Central memory CD8-positive, alpha-beta T cell (primary cell): ENCODE measurements around the gene EXOC1.

ENCODE experiments used
- ATAC-seq: fragments of 150-1000 bp; cut with Tn5 transposase; replicated peaks from 2 replicates; pipeline ENCODE4 v1.10.0; 2022; ENCODE audit warnings: mild to moderate bottlenecking, moderate FRiP score, moderate number of reproducible peaks; ENCODE audit not compliant: poor library complexity, severe bottlenecking; ENCODE audit errors: extremely low read depth
- DNase-seq, 2 donors: peaks; one replicate each; pipeline ENCODE4 v3.0.0; 2021; ENCODE audit warnings: low spot score in 2 of 2
- H3K27ac Mint-ChIP-seq: one replicate; pipeline ENCODE4 v1.8.0; 2022; ENCODE audit warnings: low read depth, mild to moderate bottlenecking, moderate library complexity, mixed read lengths
- H3K27me3 Mint-ChIP-seq: one replicate; pipeline ENCODE4 v1.8.0; 2022; ENCODE audit warnings: mixed read lengths
- H3K36me3 Mint-ChIP-seq: one replicate; pipeline ENCODE4 v1.8.0; 2022; ENCODE audit warnings: mild to moderate bottlenecking, moderate library complexity, mixed read lengths; ENCODE audit not compliant: insufficient read depth
- H3K4me1 Mint-ChIP-seq: one replicate; pipeline ENCODE4 v1.8.0; 2022; ENCODE audit warnings: mixed read lengths
- H3K4me3 Mint-ChIP-seq: one replicate; pipeline ENCODE4 v1.8.0; 2022; ENCODE audit warnings: mild to moderate bottlenecking, moderate library complexity, mixed read lengths
- H3K9me3 Mint-ChIP-seq: one replicate; pipeline ENCODE4 v1.8.0; 2022; ENCODE audit warnings: mixed read lengths

Gene EXOC1

GRCh38 chr4:55887594-55887993 is 34.1 kb downstream of the EXOC1 start:
- Mint-ChIP-seq H3K27me3 (no peaks in the 10 kb centered on the region), H3K27ac (no peak overlapping the region), H3K4me3 (no peak overlapping the region), H3K9me3 (no peaks in the 10 kb centered on the region), H3K36me3 (peaks cover 17% of the 10 kb centered on the region), H3K4me1 (no peaks in the 10 kb centered on the region)
- no peak for DNase-seq
- ATAC-seq, result no peak

GRCh38 chr4:55892156-55892555 is 38.7 kb downstream of the EXOC1 start:
- peaks cover 40% of the 10 kb centered on the region for H3K36me3 Mint-ChIP-seq

GRCh38 chr4:55896622-55897021 is 43.2 kb downstream of the EXOC1 start:
- no peak for DNase-seq
- peaks cover 43% of the 10 kb centered on the region for H3K36me3 Mint-ChIP-seq
- no peaks in the 10 kb centered on the region for H3K27me3 Mint-ChIP-seq
- H3K4me3 Mint-ChIP-seq, result no peak overlapping the region
- H3K4me1 Mint-ChIP-seq, result no peaks in the 10 kb centered on the region
- no peak overlapping the region for H3K27ac Mint-ChIP-seq
- no peak for ATAC-seq
- H3K9me3 Mint-ChIP-seq, result no peaks in the 10 kb centered on the region

More at GRCh38 chr4:55892156-55892555, 38.7 kb downstream of the EXOC1 start:
- H3K27me3 Mint-ChIP-seq, result no peaks in the 10 kb centered on the region
- H3K27ac Mint-ChIP-seq, result no peak overlapping the region
- H3K9me3 Mint-ChIP-seq, result no peaks in the 10 kb centered on the region
- H3K4me1 Mint-ChIP-seq, result no peaks in the 10 kb centered on the region
- DNase-seq, result no peak
- no peak for ATAC-seq
- no peak overlapping the region for H3K4me3 Mint-ChIP-seq

GRCh38 chr4:55902677-55903076 is 49.2 kb downstream of the EXOC1 start:
- peaks cover 24% of the 10 kb centered on the region for H3K36me3 Mint-ChIP-seq
- H3K9me3 Mint-ChIP-seq, result no peaks in the 10 kb centered on the region
- H3K4me3 Mint-ChIP-seq, result no peak overlapping the region
- H3K27ac Mint-ChIP-seq, result no peak overlapping the region
- DNase-seq (no peak), ATAC-seq (no peak)
- no peaks in the 10 kb centered on the region for H3K27me3 Mint-ChIP-seq
- H3K4me1 Mint-ChIP-seq, result peaks cover 12% of the 10 kb centered on the region

- Mint-ChIP-seq H3K4me1 (peaks cover 14% of the 10 kb centered on the region), H3K4me3 (no peak overlapping the region), H3K27ac (no peak overlapping the region), H3K36me3 (peaks cover 20% of the 10 kb centered on the region), H3K27me3 (no peaks in the 10 kb centered on the region), H3K9me3 (no peaks in the 10 kb centered on the region)
- DNase-seq, result no peak
- ATAC-seq, result no peak
Observed at GRCh38 chr4:55903577-55903976, 50.1 kb downstream of the EXOC1 start.

GRCh38 chr4:55904576-55904975 is 51.1 kb downstream of the EXOC1 start:
- no peak for DNase-seq

GRCh38 chr4:55906323-55906722 is 52.9 kb downstream of the EXOC1 start:
- no peak for ATAC-seq
- no peak overlapping the region for H3K4me3 Mint-ChIP-seq
- H3K4me1 Mint-ChIP-seq, result peaks cover 14% of the 10 kb centered on the region
- no peaks in the 10 kb centered on the region for H3K9me3 Mint-ChIP-seq
- DNase-seq, result no peak
- peak overlapping the region; percentile 68 for H3K27ac Mint-ChIP-seq
- peaks cover 11% of the 10 kb centered on the region for H3K36me3 Mint-ChIP-seq
- H3K27me3 Mint-ChIP-seq, result no peaks in the 10 kb centered on the region

More at GRCh38 chr4:55904576-55904975, 51.1 kb downstream of the EXOC1 start:
- H3K4me3 Mint-ChIP-seq, result no peak overlapping the region
- H3K27ac Mint-ChIP-seq, result no peak overlapping the region
- peaks cover 20% of the 10 kb centered on the region for H3K36me3 Mint-ChIP-seq
- no peak for ATAC-seq
- no peaks in the 10 kb centered on the region for H3K9me3 Mint-ChIP-seq
- H3K4me1 Mint-ChIP-seq, result peaks cover 14% of the 10 kb centered on the region
- no peaks in the 10 kb centered on the region for H3K27me3 Mint-ChIP-seq

- ATAC-seq (no peak), DNase-seq (no peak)
- H3K9me3 Mint-ChIP-seq, result no peaks in the 10 kb centered on the region
- peaks cover 11% of the 10 kb centered on the region for H3K36me3 Mint-ChIP-seq
- no peaks in the 10 kb centered on the region for H3K27me3 Mint-ChIP-seq
- H3K27ac Mint-ChIP-seq, result peak overlapping the region; percentile 68
- H3K4me3 Mint-ChIP-seq, result peak overlapping the region; percentile 9
- peaks cover 14% of the 10 kb centered on the region for H3K4me1 Mint-ChIP-seq
Observed at GRCh38 chr4:55906989-55907388, 53.5 kb downstream of the EXOC1 start.

GRCh38 chr4:55907469-55907868 is 54.0 kb downstream of the EXOC1 start:
- peak overlapping the region; percentile 91 for H3K27ac Mint-ChIP-seq
- DNase-seq (no peak), ATAC-seq (no peak)
- H3K36me3 Mint-ChIP-seq, result peaks cover 11% of the 10 kb centered on the region
- H3K27me3 Mint-ChIP-seq, result no peaks in the 10 kb centered on the region
- H3K9me3 Mint-ChIP-seq, result no peaks in the 10 kb centered on the region
- H3K4me1 Mint-ChIP-seq, result peaks cover 14% of the 10 kb centered on the region
- H3K4me3 Mint-ChIP-seq, result peak overlapping the region; percentile 9

- Mint-ChIP-seq H3K36me3 (peaks cover 4% of the 10 kb centered on the region), H3K4me1 (peaks cover 14% of the 10 kb centered on the region), H3K4me3 (no peak overlapping the region), H3K9me3 (no peaks in the 10 kb centered on the region), H3K27ac (no peak overlapping the region), H3K27me3 (no peaks in the 10 kb centered on the region)
- no peak for DNase-seq
- no peak for ATAC-seq
Observed at GRCh38 chr4:55910140-55910539, 56.7 kb downstream of the EXOC1 start.

- Mint-ChIP-seq H3K9me3 (no peaks in the 10 kb centered on the region), H3K4me3 (no peak overlapping the region), H3K4me1 (peaks cover 6% of the 10 kb centered on the region), H3K27ac (no peak overlapping the region), H3K27me3 (no peaks in the 10 kb centered on the region), H3K36me3 (peaks cover 2% of the 10 kb centered on the region)
- ATAC-seq (no peak), DNase-seq (no peak)
Observed at GRCh38 chr4:55912249-55912648, 58.8 kb downstream of the EXOC1 start.

- H3K27me3 Mint-ChIP-seq, result peaks cover 22% of the 10 kb centered on the region
- H3K36me3 Mint-ChIP-seq, result no peaks in the 10 kb centered on the region
- H3K4me3 Mint-ChIP-seq, result no peak overlapping the region
- no peaks in the 10 kb centered on the region for H3K9me3 Mint-ChIP-seq
- H3K4me1 Mint-ChIP-seq, result no peaks in the 10 kb centered on the region
- no peak overlapping the region for H3K27ac Mint-ChIP-seq
- ATAC-seq (no peak), DNase-seq (no peak)
Observed at GRCh38 chr4:55920571-55920970, 67.1 kb downstream of the EXOC1 start.

GRCh38 chr4:55921093-55921492 is 67.6 kb downstream of the EXOC1 start:
- Mint-ChIP-seq H3K9me3 (no peaks in the 10 kb centered on the region), H3K4me3 (no peak overlapping the region), H3K27ac (no peak overlapping the region), H3K4me1 (no peaks in the 10 kb centered on the region), H3K36me3 (no peaks in the 10 kb centered on the region), H3K27me3 (peaks cover 22% of the 10 kb centered on the region)
- ATAC-seq (no peak), DNase-seq (no peak)

- H3K9me3 Mint-ChIP-seq, result no peaks in the 10 kb centered on the region
- ATAC-seq (no peak), DNase-seq (no peak)
- H3K27ac Mint-ChIP-seq, result no peak overlapping the region
- H3K4me1 Mint-ChIP-seq, result no peaks in the 10 kb centered on the region
- no peaks in the 10 kb centered on the region for H3K27me3 Mint-ChIP-seq
- no peaks in the 10 kb centered on the region for H3K36me3 Mint-ChIP-seq
- H3K4me3 Mint-ChIP-seq, result no peak overlapping the region
Observed at GRCh38 chr4:55925241-55925640, 71.8 kb downstream of the EXOC1 start.
